IPS-18a (cell line): Measurements from ENCODE around the gene S100B.

Experiments used
- H3K27ac ChIP-seq: one replicate; pipeline ENCODE4 v1.5.1; 2013; ENCODE audit warnings: low read length
- H3K27me3 ChIP-seq: one replicate; pipeline ENCODE4 v1.6.1; 2013; ENCODE audit warnings: mild to moderate bottlenecking, low read length; ENCODE audit not compliant: control insufficient read depth, insufficient read depth
- H3K36me3 ChIP-seq: one replicate; pipeline ENCODE4 v1.6.1; 2013; ENCODE audit warnings: low read depth, low read length; ENCODE audit not compliant: control insufficient read depth
- H3K4me1 ChIP-seq: one replicate; pipeline ENCODE4 v1.6.1; 2013; ENCODE audit warnings: low read depth, low read length; ENCODE audit not compliant: control insufficient read depth
- H3K4me3 ChIP-seq: one replicate; pipeline ENCODE4 v1.5.1; 2013; ENCODE audit warnings: low read length
- H3K9ac ChIP-seq: one replicate; pipeline ENCODE4 v1.6.1; 2013; ENCODE audit warnings: mild to moderate bottlenecking, low read length, moderate library complexity
- H3K9me3 ChIP-seq: one replicate; pipeline ENCODE4 v1.6.1; 2013; ENCODE audit warnings: low read depth, low read length; ENCODE audit not compliant: control insufficient read depth

The S100B gene

GRCh38 chr21:46626536-46626935, 21.7 kb upstream of the S100B start:
- no peaks in the 10 kb centered on the region for H3K9me3 ChIP-seq
- no peaks in the 10 kb centered on the region for H3K36me3 ChIP-seq
- H3K4me3 ChIP-seq, result no peak overlapping the region
- no peak overlapping the region for H3K9ac ChIP-seq
- H3K27ac ChIP-seq, result no peak overlapping the region
- no peaks in the 10 kb centered on the region for H3K27me3 ChIP-seq
- H3K4me1 ChIP-seq, result peaks cover 2% of the 10 kb centered on the region

GRCh38 chr21:46625759-46626158, 20.9 kb upstream of the S100B start:
- Histone ChIP-seq H3K27me3 (no peaks in the 10 kb centered on the region), H3K36me3 (no peaks in the 10 kb centered on the region), H3K4me3 (no peak overlapping the region), H3K4me1 (peaks cover 2% of the 10 kb centered on the region), H3K27ac (no peak overlapping the region), H3K9ac (no peak overlapping the region), H3K9me3 (no peaks in the 10 kb centered on the region)

GRCh38 chr21:46624050-46624449, 19.2 kb upstream of the S100B start:
- Histone ChIP-seq H3K9me3 (no peaks in the 10 kb centered on the region), H3K4me3 (no peak overlapping the region), H3K4me1 (peaks cover 2% of the 10 kb centered on the region), H3K27ac (no peak overlapping the region), H3K27me3 (no peaks in the 10 kb centered on the region), H3K36me3 (no peaks in the 10 kb centered on the region), H3K9ac (no peak overlapping the region)

- no peak overlapping the region for H3K4me3 ChIP-seq
- H3K9me3 ChIP-seq, result no peaks in the 10 kb centered on the region
- no peak overlapping the region for H3K27ac ChIP-seq
- H3K36me3 ChIP-seq, result no peaks in the 10 kb centered on the region
- H3K4me1 ChIP-seq, result peaks cover 2% of the 10 kb centered on the region
- no peaks in the 10 kb centered on the region for H3K27me3 ChIP-seq
- H3K9ac ChIP-seq, result no peak overlapping the region
Measured at GRCh38 chr21:46622226-46622625, 17.3 kb upstream of the S100B start.

- H3K27ac ChIP-seq, result no peak overlapping the region
- no peak overlapping the region for H3K9ac ChIP-seq
- H3K9me3 ChIP-seq, result no peaks in the 10 kb centered on the region
- H3K4me1 ChIP-seq, result peaks cover 2% of the 10 kb centered on the region
- H3K36me3 ChIP-seq, result no peaks in the 10 kb centered on the region
- H3K27me3 ChIP-seq, result no peaks in the 10 kb centered on the region
- H3K4me3 ChIP-seq, result no peak overlapping the region
Measured at GRCh38 chr21:46621457-46622182, 16.7 kb upstream of the S100B start.

- H3K4me3 ChIP-seq, result no peak overlapping the region
- no peaks in the 10 kb centered on the region for H3K9me3 ChIP-seq
- H3K36me3 ChIP-seq, result no peaks in the 10 kb centered on the region
- H3K4me1 ChIP-seq, result peaks cover 2% of the 10 kb centered on the region
- no peak overlapping the region for H3K9ac ChIP-seq
- no peaks in the 10 kb centered on the region for H3K27me3 ChIP-seq
- H3K27ac ChIP-seq, result no peak overlapping the region
Measured at GRCh38 chr21:46620846-46621245, 16.0 kb upstream of the S100B start.

- Histone ChIP-seq H3K4me1 (peaks cover 2% of the 10 kb centered on the region), H3K9ac (no peak overlapping the region), H3K36me3 (no peaks in the 10 kb centered on the region), H3K27ac (no peak overlapping the region), H3K4me3 (no peak overlapping the region), H3K9me3 (no peaks in the 10 kb centered on the region), H3K27me3 (no peaks in the 10 kb centered on the region)
Measured at GRCh38 chr21:46619846-46620245, 15.0 kb upstream of the S100B start.

- H3K9ac ChIP-seq, result no peak overlapping the region
- H3K27ac ChIP-seq, result no peak overlapping the region
- H3K4me3 ChIP-seq, result no peak overlapping the region
- H3K4me1 ChIP-seq, result peaks cover 2% of the 10 kb centered on the region
- no peaks in the 10 kb centered on the region for H3K36me3 ChIP-seq
- no peaks in the 10 kb centered on the region for H3K27me3 ChIP-seq
- H3K9me3 ChIP-seq, result no peaks in the 10 kb centered on the region
Measured at GRCh38 chr21:46618738-46619379, 14.0 kb upstream of the S100B start.

- Histone ChIP-seq H3K9ac (no peak overlapping the region), H3K27ac (no peak overlapping the region), H3K4me3 (no peak overlapping the region), H3K27me3 (no peaks in the 10 kb centered on the region), H3K9me3 (no peaks in the 10 kb centered on the region), H3K4me1 (peaks cover 2% of the 10 kb centered on the region), H3K36me3 (no peaks in the 10 kb centered on the region)
Measured at GRCh38 chr21:46617267-46618051, 12.6 kb upstream of the S100B start.

- Histone ChIP-seq H3K4me3 (no peak overlapping the region), H3K4me1 (no peaks in the 10 kb centered on the region), H3K36me3 (no peaks in the 10 kb centered on the region), H3K27ac (no peak overlapping the region), H3K9me3 (no peaks in the 10 kb centered on the region), H3K9ac (no peak overlapping the region), H3K27me3 (no peaks in the 10 kb centered on the region)
Measured at GRCh38 chr21:46616656-46617055, 11.8 kb upstream of the S100B start.

GRCh38 chr21:46616050-46616449, 11.2 kb upstream of the S100B start:
- Histone ChIP-seq H3K9me3 (no peaks in the 10 kb centered on the region), H3K4me1 (no peaks in the 10 kb centered on the region), H3K9ac (no peak overlapping the region), H3K4me3 (no peak overlapping the region), H3K27ac (no peak overlapping the region), H3K36me3 (no peaks in the 10 kb centered on the region), H3K27me3 (no peaks in the 10 kb centered on the region)
